PC-9 (cell line): ENCODE data around the gene KCNJ10.

Experiments
- EZH2 ChIP-seq: fragments of 200-600 bp; sonication (generic); IDR thresholded peaks from 2 replicates; pipeline ENCODE4 v1.8.0; 2017; ENCODE audit warnings: antibody characterized with exemption, low read depth
- TF ChIP-seq, protein P1 (sequence below): fragments of 200-600 bp; sonication (generic); conservative IDR thresholded peaks from 2 replicates; pipeline ENCODE4 v1.6.1; 2017; ENCODE audit warnings: mixed run types, antibody characterized with exemption, mild to moderate bottlenecking, moderate library complexity

DNA sequence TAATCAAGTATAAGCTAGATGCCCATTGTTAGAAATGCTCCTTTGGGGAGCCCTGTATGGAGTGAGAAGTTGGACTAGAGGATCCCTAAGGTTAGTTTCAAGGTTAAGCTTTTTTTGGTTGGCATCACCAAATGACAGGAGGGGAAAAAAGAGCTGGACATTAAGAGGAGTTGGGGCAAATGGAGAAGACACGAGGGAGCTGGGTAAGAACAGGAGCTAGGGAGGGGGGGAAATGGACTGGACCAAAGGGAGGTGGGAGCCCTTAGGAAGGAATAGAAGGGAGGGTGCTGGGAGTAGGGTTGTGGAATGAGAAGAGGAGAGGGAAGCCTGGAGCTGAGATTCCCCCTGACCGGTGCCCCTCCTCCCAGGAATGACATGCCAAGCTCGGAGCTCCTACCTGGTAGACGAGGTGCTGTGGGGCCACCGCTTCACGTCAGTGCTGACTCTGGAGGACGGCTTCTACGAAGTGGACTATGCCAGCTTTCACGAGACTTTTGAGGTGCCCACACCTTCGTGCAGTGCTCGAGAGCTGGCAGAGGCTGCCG is 17.2 kb upstream of the KCNJ10 start:
- TF ChIP-seq, protein P1, sequence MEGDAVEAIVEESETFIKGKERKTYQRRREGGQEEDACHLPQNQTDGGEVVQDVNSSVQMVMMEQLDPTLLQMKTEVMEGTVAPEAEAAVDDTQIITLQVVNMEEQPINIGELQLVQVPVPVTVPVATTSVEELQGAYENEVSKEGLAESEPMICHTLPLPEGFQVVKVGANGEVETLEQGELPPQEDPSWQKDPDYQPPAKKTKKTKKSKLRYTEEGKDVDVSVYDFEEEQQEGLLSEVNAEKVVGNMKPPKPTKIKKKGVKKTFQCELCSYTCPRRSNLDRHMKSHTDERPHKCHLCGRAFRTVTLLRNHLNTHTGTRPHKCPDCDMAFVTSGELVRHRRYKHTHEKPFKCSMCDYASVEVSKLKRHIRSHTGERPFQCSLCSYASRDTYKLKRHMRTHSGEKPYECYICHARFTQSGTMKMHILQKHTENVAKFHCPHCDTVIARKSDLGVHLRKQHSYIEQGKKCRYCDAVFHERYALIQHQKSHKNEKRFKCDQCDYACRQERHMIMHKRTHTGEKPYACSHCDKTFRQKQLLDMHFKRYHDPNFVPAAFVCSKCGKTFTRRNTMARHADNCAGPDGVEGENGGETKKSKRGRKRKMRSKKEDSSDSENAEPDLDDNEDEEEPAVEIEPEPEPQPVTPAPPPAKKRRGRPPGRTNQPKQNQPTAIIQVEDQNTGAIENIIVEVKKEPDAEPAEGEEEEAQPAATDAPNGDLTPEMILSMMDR = no peak
- TF ChIP-seq EZH2 = no peak
